ENCODE data around the gene MAP2. TPM values are rescaled to one million over a fixed set of nuclear protein-coding genes. Genes with fewer than 3 reads are reported as not detected.
A peak's percentile ranks its signal among the peaks of the same experiment; 100 is the strongest.

Gene MAP2
- total and polyA plus RNA-seq, 4 donors: 0.70 to 4.2 (median 1.9) TPM

DNA sequence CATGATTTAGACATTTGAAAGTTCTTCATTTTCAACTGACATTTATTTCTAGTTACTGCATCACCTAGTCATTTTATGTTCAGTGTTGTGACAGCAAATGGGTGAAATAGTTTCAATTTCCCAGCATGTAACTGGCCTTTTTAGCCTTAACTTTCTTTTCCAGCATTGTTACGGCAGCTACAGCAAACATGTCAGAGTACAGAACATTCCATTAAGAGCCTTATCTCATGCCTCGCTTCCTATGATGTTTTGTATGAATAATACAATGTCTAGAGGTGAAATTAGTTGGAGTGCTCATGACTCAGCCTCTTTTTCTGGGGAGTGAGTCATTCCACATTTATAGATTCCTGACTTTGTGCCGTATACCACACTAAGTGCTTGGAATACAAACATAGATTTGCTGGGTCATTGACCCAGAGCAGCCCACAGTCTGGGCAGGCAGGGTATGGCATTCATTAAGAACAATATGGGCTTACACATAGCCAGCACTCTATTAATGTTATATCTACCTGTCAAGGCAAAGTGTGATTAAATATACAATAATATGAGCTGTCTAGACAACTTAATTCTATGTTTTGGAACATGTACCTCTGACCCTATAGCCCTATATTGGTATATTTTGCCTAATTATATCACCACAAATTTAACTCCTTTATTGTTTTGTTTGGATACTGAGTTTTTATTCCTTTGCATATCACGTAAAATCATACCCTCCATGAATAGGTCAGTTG is 72.2 kb downstream of the MAP2 start:
- H3K9ac ChIP-seq (ENCODE audit: low read depth in 1 of 2, low read length in 2 of 2): no peak overlapping the region
- no peaks in the 10 kb centered on the region for H3K27me3 ChIP-seq (ENCODE audit: control insufficient read depth in 4 of 4, insufficient read depth in 4 of 4, low read length in 3 of 4)
- no peak for DNase-seq (ENCODE audit: low spot score)
- H3K27ac ChIP-seq (ENCODE audit: low read depth in 1 of 2, low read length in 2 of 2): peak overlapping the region in 1 of 2 donors; percentile 75
- peaks cover 0 to 3% (median 0%) of the 10 kb centered on the region in 4 donors for H3K4me1 ChIP-seq (ENCODE audit: control insufficient read depth in 4 of 4, insufficient read depth in 4 of 4, low read length in 3 of 4)
- peaks cover 0 to 6% (median 0%) of the 10 kb centered on the region in 4 donors for H3K9me3 ChIP-seq (ENCODE audit: control insufficient read depth in 4 of 4, low read length in 3 of 4)
- H3K36me3 ChIP-seq (ENCODE audit: control insufficient read depth in 4 of 4, insufficient read depth in 3 of 4, low read depth in 1 of 4, low read length in 3 of 4): no peaks in the 10 kb centered on the region
- TF ChIP-seq NR2F2 (IDR thresholded peaks at IDR 0.05) (peak; percentile 48), SP1 (IDR thresholded peaks at IDR 0.05) (peak; percentile 71), RXRA (IDR thresholded peaks at IDR 0.05) (peak; percentile 51 to 60), JUND (IDR thresholded peaks at IDR 0.05) (peak; percentile 96), EGR1 (IDR thresholded peaks at IDR 0.05; ENCODE audit: low read depth in 2 of 2) (no peak), ATF3 (IDR thresholded peaks at IDR 0.05) (peak; percentile 80), YY1 (IDR thresholded peaks at IDR 0.05) (peak; percentile 52), FOXA1 (IDR thresholded peaks at IDR 0.05) (no peak)
- TF ChIP-seq, protein P1, sequence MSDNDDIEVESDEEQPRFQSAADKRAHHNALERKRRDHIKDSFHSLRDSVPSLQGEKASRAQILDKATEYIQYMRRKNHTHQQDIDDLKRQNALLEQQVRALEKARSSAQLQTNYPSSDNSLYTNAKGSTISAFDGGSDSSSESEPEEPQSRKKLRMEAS (IDR thresholded peaks at IDR 0.05): peak; percentile 11
- WGBS: 38% methylated on average over 4 of the region's 4 CpGs
- no peak overlapping the region for H3K4me3 ChIP-seq (ENCODE audit: low read depth in 1 of 3, low read length in 3 of 3)

DNA sequence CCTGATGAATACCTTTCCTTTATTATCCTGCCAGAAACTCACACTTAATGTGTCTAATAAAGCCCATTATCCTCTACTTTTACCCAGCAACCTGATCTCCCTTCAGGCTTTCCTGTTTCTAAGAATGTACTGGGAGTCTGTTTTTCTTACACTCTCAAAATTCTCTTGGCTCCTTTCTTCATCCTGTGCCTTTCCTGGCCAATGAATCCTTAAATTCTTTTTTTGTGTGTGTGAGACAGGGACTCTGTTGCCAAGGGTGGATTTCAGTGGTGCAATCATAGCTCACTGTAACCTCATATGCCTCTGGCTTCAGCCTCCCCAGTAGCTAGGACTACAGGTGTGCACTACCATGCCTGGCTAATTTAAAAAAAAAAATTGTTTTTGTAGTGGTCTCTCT is 72.7 kb downstream of the MAP2 start:
- DNase-seq (ENCODE audit: low spot score): no peak
- no peak for TF ChIP-seq FOXA2 (IDR thresholded peaks at IDR 0.05)
- no peak for TF ChIP-seq TAF1 (conservative IDR thresholded peaks at IDR 0.05)
- no peak for TF ChIP-seq NR2F2 (IDR thresholded peaks at IDR 0.05)
- no peak for TF ChIP-seq YY1 (IDR thresholded peaks at IDR 0.05)
- TF ChIP-seq JUND (IDR thresholded peaks at IDR 0.05): no peak
- TF ChIP-seq RAD21 (IDR thresholded peaks at IDR 0.05): no peak
- Histone ChIP-seq H3K9me3 (ENCODE audit: control insufficient read depth in 4 of 4, low read length in 3 of 4) (peaks cover 0 to 6% (median 0%) of the 10 kb centered on the region in 4 donors), H3K4me3 (ENCODE audit: low read depth in 1 of 3, low read length in 3 of 3) (no peak overlapping the region), H3K9ac (ENCODE audit: low read depth in 1 of 2, low read length in 2 of 2) (no peak overlapping the region), H3K36me3 (ENCODE audit: control insufficient read depth in 4 of 4, insufficient read depth in 3 of 4, low read depth in 1 of 4, low read length in 3 of 4) (no peaks in the 10 kb centered on the region), H3K4me1 (ENCODE audit: control insufficient read depth in 4 of 4, insufficient read depth in 4 of 4, low read length in 3 of 4) (peaks cover 0 to 4% (median 0%) of the 10 kb centered on the region in 4 donors), H3K27me3 (ENCODE audit: control insufficient read depth in 4 of 4, insufficient read depth in 4 of 4, low read length in 3 of 4) (no peaks in the 10 kb centered on the region), H3K27ac (ENCODE audit: low read depth in 1 of 2, low read length in 2 of 2) (peak overlapping the region in 1 of 2 donors; percentile 50)

GRCh38 chr2:209498614-209499013 is 74.8 kb downstream of the MAP2 start:
- H3K36me3 ChIP-seq (ENCODE audit: control insufficient read depth in 4 of 4, insufficient read depth in 3 of 4, low read depth in 1 of 4, low read length in 3 of 4): no peaks in the 10 kb centered on the region
- no peak overlapping the region for H3K9ac ChIP-seq (ENCODE audit: low read depth in 1 of 2, low read length in 2 of 2)
- DNase-seq (ENCODE audit: low spot score): no peak
- no peak overlapping the region for H3K27ac ChIP-seq (ENCODE audit: low read depth in 1 of 2, low read length in 2 of 2)
- WGBS: 98% methylated on average over 1 of the region's 1 CpG
- no peaks in the 10 kb centered on the region for H3K27me3 ChIP-seq (ENCODE audit: control insufficient read depth in 4 of 4, insufficient read depth in 4 of 4, low read length in 3 of 4)
- H3K4me3 ChIP-seq (ENCODE audit: low read depth in 1 of 3, low read length in 3 of 3): no peak overlapping the region
- H3K9me3 ChIP-seq (ENCODE audit: control insufficient read depth in 4 of 4, low read length in 3 of 4): peaks cover 0 to 6% (median 0%) of the 10 kb centered on the region in 4 donors
- H3K4me1 ChIP-seq (ENCODE audit: control insufficient read depth in 4 of 4, insufficient read depth in 4 of 4, low read length in 3 of 4): peaks cover 0 to 4% (median 0%) of the 10 kb centered on the region in 4 donors
- TF ChIP-seq FOXA1 (IDR thresholded peaks at IDR 0.05): no peak
- no peak for TF ChIP-seq ZBTB33 (IDR thresholded peaks at IDR 0.05)
- TF ChIP-seq RAD21 (IDR thresholded peaks at IDR 0.05): no peak
- no peak for TF ChIP-seq JUND (IDR thresholded peaks at IDR 0.05)
- TF ChIP-seq NR2F2 (IDR thresholded peaks at IDR 0.05): no peak
- TF ChIP-seq, protein P2, sequence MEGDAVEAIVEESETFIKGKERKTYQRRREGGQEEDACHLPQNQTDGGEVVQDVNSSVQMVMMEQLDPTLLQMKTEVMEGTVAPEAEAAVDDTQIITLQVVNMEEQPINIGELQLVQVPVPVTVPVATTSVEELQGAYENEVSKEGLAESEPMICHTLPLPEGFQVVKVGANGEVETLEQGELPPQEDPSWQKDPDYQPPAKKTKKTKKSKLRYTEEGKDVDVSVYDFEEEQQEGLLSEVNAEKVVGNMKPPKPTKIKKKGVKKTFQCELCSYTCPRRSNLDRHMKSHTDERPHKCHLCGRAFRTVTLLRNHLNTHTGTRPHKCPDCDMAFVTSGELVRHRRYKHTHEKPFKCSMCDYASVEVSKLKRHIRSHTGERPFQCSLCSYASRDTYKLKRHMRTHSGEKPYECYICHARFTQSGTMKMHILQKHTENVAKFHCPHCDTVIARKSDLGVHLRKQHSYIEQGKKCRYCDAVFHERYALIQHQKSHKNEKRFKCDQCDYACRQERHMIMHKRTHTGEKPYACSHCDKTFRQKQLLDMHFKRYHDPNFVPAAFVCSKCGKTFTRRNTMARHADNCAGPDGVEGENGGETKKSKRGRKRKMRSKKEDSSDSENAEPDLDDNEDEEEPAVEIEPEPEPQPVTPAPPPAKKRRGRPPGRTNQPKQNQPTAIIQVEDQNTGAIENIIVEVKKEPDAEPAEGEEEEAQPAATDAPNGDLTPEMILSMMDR (IDR thresholded peaks at IDR 0.05; ENCODE audit: low read depth, low read length, missing input control): no peak
- no peak for TF ChIP-seq RXRA (IDR thresholded peaks at IDR 0.05)
- no peak for TF ChIP-seq ATF3 (IDR thresholded peaks at IDR 0.05)
- no peak for TF ChIP-seq TAF1 (conservative IDR thresholded peaks at IDR 0.05)
- no peak for TF ChIP-seq GABPA (IDR thresholded peaks at IDR 0.05 in 1 of 2, conservative IDR thresholded peaks at IDR 0.05 in 1 of 2)
- TF ChIP-seq, protein P3, sequence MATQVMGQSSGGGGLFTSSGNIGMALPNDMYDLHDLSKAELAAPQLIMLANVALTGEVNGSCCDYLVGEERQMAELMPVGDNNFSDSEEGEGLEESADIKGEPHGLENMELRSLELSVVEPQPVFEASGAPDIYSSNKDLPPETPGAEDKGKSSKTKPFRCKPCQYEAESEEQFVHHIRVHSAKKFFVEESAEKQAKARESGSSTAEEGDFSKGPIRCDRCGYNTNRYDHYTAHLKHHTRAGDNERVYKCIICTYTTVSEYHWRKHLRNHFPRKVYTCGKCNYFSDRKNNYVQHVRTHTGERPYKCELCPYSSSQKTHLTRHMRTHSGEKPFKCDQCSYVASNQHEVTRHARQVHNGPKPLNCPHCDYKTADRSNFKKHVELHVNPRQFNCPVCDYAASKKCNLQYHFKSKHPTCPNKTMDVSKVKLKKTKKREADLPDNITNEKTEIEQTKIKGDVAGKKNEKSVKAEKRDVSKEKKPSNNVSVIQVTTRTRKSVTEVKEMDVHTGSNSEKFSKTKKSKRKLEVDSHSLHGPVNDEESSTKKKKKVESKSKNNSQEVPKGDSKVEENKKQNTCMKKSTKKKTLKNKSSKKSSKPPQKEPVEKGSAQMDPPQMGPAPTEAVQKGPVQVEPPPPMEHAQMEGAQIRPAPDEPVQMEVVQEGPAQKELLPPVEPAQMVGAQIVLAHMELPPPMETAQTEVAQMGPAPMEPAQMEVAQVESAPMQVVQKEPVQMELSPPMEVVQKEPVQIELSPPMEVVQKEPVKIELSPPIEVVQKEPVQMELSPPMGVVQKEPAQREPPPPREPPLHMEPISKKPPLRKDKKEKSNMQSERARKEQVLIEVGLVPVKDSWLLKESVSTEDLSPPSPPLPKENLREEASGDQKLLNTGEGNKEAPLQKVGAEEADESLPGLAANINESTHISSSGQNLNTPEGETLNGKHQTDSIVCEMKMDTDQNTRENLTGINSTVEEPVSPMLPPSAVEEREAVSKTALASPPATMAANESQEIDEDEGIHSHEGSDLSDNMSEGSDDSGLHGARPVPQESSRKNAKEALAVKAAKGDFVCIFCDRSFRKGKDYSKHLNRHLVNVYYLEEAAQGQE (IDR thresholded peaks at IDR 0.05): no peak
- TF ChIP-seq, protein P1 (IDR thresholded peaks at IDR 0.05): no peak
- no peak for TF ChIP-seq SP1 (IDR thresholded peaks at IDR 0.05)
- no peak for TF ChIP-seq HNF4A (conservative IDR thresholded peaks at IDR 0.05)
- no peak for TF ChIP-seq EGR1 (IDR thresholded peaks at IDR 0.05; ENCODE audit: low read depth in 2 of 2)
- no peak for TF ChIP-seq HNF4G (IDR thresholded peaks at IDR 0.05)
- no peak for TF ChIP-seq YY1 (IDR thresholded peaks at IDR 0.05)

All from liver (tissue), 9 donors.